Epithelial cell of esophagus (primary cell): ENCODE measurements around the gene KCNC4.

Source experiments
- DNase-seq: peaks from one replicate; pipeline ENCODE4 v3.0.0; 2010; ENCODE audit warnings: low read depth
- H3K4me3 ChIP-seq: 2 replicates; pipeline ENCODE4 v1.5.1; 2011; ENCODE audit warnings: mild to moderate bottlenecking, low read length, control low read depth
- TF ChIP-seq, protein P1 (sequence below): IDR thresholded peaks from 2 replicates; pipeline ENCODE4 v1.5.1; 2011; ENCODE audit warnings: low read depth, mild to moderate bottlenecking, low read length, control low read depth, inconsistent platforms; ENCODE audit not compliant: insufficient read depth; ENCODE audit errors: missing control alignments

Gene KCNC4

DNA sequence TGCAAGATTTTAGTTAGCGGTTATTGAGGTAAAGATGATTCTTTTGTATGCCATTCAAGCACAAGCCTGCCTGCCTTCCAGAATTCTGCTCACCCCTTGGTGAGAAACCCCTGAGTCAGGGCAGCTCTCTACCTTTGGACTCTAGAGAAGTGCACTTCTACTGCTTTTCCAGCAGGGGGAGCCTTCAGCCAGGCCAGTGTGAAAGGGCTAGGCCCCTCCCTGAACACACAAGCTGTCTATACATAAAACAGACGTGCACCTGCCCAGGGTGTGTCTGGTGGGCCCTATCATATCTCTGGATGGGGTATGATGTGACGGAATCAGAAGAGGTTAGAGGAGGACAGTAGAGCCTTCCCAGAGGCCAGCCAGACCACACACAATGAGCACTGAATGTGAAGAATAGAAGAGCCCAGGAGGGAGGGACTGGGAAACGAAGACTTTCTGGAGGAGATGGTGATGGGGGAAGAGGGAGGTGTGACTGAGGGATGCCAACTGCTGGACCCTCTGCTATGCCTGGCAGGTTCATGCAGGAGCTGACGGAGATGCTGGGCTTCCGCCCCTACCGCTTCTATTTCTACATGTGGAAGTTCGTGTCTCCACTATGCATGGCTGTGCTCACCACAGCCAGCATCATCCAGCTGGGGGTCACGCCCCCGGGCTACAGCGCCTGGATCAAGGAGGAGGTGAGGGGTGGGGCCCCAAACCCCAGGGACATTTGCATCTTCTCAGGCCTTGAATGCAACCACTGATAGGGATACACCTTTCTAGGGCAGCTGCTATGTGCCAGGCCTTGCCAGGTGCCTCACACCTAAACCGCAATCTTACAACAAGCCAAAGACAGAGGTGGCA lies 13.0 kb upstream of the KCNC4 start:
- TF ChIP-seq, protein P1, sequence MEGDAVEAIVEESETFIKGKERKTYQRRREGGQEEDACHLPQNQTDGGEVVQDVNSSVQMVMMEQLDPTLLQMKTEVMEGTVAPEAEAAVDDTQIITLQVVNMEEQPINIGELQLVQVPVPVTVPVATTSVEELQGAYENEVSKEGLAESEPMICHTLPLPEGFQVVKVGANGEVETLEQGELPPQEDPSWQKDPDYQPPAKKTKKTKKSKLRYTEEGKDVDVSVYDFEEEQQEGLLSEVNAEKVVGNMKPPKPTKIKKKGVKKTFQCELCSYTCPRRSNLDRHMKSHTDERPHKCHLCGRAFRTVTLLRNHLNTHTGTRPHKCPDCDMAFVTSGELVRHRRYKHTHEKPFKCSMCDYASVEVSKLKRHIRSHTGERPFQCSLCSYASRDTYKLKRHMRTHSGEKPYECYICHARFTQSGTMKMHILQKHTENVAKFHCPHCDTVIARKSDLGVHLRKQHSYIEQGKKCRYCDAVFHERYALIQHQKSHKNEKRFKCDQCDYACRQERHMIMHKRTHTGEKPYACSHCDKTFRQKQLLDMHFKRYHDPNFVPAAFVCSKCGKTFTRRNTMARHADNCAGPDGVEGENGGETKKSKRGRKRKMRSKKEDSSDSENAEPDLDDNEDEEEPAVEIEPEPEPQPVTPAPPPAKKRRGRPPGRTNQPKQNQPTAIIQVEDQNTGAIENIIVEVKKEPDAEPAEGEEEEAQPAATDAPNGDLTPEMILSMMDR = peak; percentile 98
- DNase-seq = peak; percentile 75
- H3K4me3 ChIP-seq = no peak overlapping the region

DNA sequence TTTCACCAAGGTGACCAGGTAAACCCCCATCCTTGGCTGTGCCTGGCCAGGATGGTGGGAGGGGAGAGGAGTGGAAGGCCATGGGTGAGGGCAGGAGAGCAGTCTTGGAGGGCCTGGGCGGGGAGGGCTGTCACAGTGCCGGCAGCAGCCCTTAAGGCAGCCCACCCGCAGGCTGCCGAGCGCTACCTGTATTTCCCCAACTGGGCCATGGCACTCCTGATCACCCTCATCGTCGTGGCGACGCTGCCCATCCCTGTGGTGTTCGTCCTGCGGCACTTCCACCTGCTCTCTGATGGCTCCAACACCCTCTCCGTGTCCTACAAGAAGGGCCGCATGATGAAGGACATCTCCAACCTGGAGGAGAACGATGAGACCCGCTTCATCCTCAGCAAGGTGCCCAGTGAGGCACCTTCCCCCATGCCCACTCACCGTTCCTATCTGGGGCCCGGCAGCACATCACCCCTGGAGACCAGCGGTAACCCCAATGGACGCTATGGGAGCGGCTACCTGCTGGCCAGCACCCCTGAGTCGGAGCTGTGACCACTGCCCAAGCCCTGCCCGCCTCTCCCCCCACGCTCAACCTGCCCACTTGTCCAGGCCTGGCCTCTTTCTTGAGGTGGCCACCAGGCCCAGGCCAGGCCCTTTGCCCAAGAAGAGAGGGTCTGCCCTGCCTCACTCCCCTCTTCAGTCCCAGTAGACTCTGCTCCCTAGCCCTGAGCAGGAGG lies 12.0 kb upstream of the KCNC4 start:
- no peak for DNase-seq
- H3K4me3 ChIP-seq = no peak overlapping the region
- TF ChIP-seq, protein P1 = no peak

DNA sequence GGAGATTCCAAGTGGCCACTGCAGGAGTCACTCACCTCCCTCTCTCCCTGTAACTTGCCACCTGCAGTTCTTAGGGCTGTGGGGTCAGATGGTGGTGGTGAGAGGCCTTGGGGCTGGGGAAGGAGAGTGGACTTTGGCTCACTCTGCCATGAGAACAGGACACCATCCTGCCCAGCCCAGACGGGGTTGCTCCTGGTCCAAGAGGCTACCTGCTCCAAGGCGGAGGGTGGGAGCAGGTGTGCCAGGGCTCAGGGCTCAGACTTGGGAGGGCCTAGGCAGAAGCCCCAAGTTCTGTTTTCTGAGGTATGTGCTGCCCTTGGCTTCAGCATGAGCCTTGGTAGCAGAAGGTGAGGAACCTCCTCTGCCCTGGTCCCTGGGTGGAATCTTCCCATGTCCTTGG lies 11.4 kb upstream of the KCNC4 start:
- no peak overlapping the region for H3K4me3 ChIP-seq
- no peak for DNase-seq
- TF ChIP-seq, protein P1 = no peak

DNA sequence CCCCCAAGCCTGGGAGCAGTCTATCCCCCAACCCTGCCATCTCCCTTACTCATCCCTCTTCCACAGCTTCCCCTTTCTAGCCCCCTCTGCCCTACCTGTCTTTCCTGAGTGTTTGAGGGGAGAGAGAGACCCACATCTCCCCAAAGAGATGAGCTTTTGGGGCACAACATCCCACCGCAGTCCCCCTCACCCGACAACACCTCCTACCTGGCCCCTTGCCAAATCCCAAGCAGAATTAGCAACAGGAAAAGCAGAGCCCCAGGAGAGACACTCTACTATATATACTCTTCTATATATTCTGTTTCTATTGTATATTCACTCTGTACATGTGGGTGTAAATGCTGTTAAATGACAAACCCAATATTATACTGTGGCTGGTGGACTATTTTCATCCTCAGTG lies 9.9 kb upstream of the KCNC4 start:
- no peak overlapping the region for H3K4me3 ChIP-seq
- TF ChIP-seq, protein P1 = no peak
- DNase-seq = no peak

DNA sequence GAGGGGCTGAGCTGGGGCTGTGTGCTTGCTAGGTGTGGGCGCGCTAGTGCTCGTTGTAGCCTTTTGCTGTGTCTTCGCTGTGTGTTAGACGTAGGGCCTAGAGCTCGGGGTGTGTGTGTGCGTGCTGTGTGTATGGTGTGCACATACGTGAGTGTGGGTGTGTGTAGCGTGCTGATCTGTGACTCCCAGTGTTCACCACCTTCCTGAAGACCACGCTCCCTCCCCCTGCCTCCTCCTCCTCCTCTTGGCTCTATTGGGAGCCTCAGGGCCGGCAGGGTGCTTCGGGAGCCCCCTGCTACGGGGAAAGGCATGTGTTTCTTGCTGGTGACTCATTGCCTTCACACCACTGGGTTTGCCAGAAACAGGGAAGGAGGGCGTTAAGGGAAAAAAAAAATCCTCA lies 9.4 kb upstream of the KCNC4 start:
- H3K4me3 ChIP-seq = no peak overlapping the region
- TF ChIP-seq, protein P1 = no peak
- DNase-seq = no peak

DNA sequence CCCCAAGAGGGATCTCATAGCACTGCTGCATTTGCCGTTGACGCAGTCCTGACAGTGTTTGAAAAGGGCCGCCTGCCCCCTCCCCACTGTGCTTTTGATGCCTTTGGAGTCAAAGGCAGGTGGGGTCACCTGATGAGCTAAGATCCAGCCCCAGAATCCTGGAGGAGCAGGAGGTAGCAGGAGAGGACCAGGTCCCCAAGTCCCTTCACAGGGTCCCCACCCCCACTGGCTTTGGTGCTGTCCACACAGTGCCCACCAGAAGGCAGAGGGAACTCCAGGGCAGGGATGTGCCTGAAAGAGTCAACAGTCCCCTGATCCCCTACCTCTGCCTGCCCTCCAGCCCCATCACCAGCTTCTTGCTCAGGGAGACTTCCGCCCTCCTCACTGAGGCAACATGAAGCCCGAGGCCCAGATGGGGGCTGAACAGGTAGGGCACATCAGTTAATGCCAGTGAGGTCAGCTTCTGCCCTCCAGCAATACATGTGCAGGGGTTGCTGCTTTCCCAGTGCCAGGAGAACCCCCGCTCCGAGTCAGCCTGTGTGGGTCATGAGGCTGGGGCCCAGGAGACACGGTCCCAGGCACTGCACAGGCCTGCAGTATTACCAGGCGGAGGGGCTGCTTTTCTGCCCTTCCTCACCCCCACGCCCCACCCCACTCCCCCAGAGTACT lies 8.8 kb upstream of the KCNC4 start:
- TF ChIP-seq, protein P1 = no peak
- no peak overlapping the region for H3K4me3 ChIP-seq
- DNase-seq = no peak
